HepG2 (cell line): Measurements from ENCODE around the gene NKX1-1. TPM values are rescaled to one million over a fixed set of nuclear protein-coding genes. Genes with fewer than 3 reads are reported as not detected.

Experiments
- ATAC-seq: fragments of 200-7000 bp; cut with Tn5 transposase; 3 replicates; pipeline ENCODE4 v1.9.1; 2020; ENCODE audit warnings: mild to moderate bottlenecking, moderate library complexity
- BruUV-seq: library from RNA; stranded (reverse); fragments of 400-500 nt; replicated peaks from 2 replicates; lab custom pipeline; 2021; lab: Mats Ljungman, UMichigan
- CTCF ChIA-PET: fragments of 300-600 bp; formaldehyde crosslinking; extraction: SDS; loops from one replicate; lab custom pipeline; 2021; ENCODE audit warnings: low total read pairs, inconsistent platforms, low intra/inter-chr PET ratio; lab: Yijun Ruan, JAX
- POLR2A ChIA-PET: fragments of 350-600 bp; sonication (Branson Sonifier 250); formaldehyde crosslinking; loops from one replicate; lab custom pipeline; 2020; ENCODE audit warnings: antibody characterized with exemption, inconsistent platforms; lab: Yijun Ruan, JAX
- DNase-seq: peaks from one replicate; pipeline ENCODE4 v3.0.0-alpha.2; 2015; ENCODE audit warnings: low spot score
- FAIRE-seq: peaks from 3 replicates; lab custom pipeline; 2011; peaks lifted over from hg19 to GRCh38; lab: Jason Lieb, UNC
- H2AFZ ChIP-seq: one replicate; pipeline ENCODE4 v1.6.1; 2011; ENCODE audit warnings: low read length, inconsistent platforms
- H3K27ac ChIP-seq: fragments of 300-600 bp; 3 replicates; pipeline ENCODE4 v1.8.0; 2011; ENCODE audit warnings: mixed run types, mild to moderate bottlenecking, mixed read lengths, low read length, inconsistent platforms; ENCODE audit not compliant: insufficient read depth; ENCODE audit errors: extremely low read length
- H3K27me3 ChIP-seq, 2 experiments: fragments of 200-600 bp in 1 of 2; 2 replicates in 1 of 2; 3 replicates in 1 of 2; pipeline versions ENCODE4 v1.6.0 to v1.8.0; 2011; ENCODE audit warnings: low read length in 2 of 2, mild to moderate bottlenecking in 2 of 2, moderate library complexity in 2 of 2, inconsistent platforms in 1 of 2; ENCODE audit not compliant: insufficient read depth in 2 of 2, control insufficient read depth in 1 of 2
- H3K36me3 ChIP-seq, 2 experiments: fragments of 200-600 bp in 1 of 2; replicated peaks in 1 of 2; 2 replicates in 1 of 2; 3 replicates in 1 of 2; pipeline versions ENCODE4 v1.5.1 to v1.8.0; 2011; ENCODE audit warnings: low read length in 2 of 2, inconsistent platforms in 1 of 2; ENCODE audit not compliant: insufficient read depth in 2 of 2, control insufficient read depth in 1 of 2
- H3K4me1 ChIP-seq: 2 replicates; pipeline ENCODE4 v1.5.1; 2012; ENCODE audit warnings: low read length, inconsistent platforms; ENCODE audit not compliant: insufficient read depth
- H3K4me2 ChIP-seq: 2 replicates; pipeline ENCODE4 v1.6.0; 2011; ENCODE audit warnings: low read depth, low read length, inconsistent platforms
- H3K4me3 ChIP-seq, 3 experiments: fragments of 200-600 bp in 1 of 3; sonication (generic), shearing (Covaris generic) in 1 of 3; replicated peaks in 1 of 3; 2 replicates each; pipeline ENCODE4 v1.5.1; 2011 to 2016; ENCODE audit warnings: low read length in 3 of 3, inconsistent platforms in 2 of 3, low read depth in 2 of 3, mild to moderate bottlenecking in 2 of 3, control low read depth in 1 of 3, mixed read lengths in 1 of 3; ENCODE audit not compliant: insufficient read depth in 1 of 3
- H3K79me2 ChIP-seq: one replicate; pipeline ENCODE4 v1.6.1; 2011; ENCODE audit warnings: low read length, inconsistent platforms; ENCODE audit not compliant: insufficient read depth
- H3K9ac ChIP-seq: 2 replicates; pipeline ENCODE4 v1.6.0; 2011; ENCODE audit warnings: mild to moderate bottlenecking, low read depth, low read length, inconsistent platforms; ENCODE audit not compliant: insufficient read depth
- H3K9me3 ChIP-seq: 2 replicates; pipeline ENCODE4 v1.5.1; 2012; ENCODE audit warnings: mild to moderate bottlenecking, low read length
- H4K20me1 ChIP-seq: 2 replicates; pipeline ENCODE4 v1.6.0; 2011; ENCODE audit warnings: inconsistent platforms, mild to moderate bottlenecking, low read length, moderate library complexity; ENCODE audit not compliant: insufficient read depth
- ADNP ChIP-seq: sonication (generic); formaldehyde crosslinking; IDR thresholded peaks from 2 replicates; pipeline ENCODE4 v1.4.0; 2020; ENCODE audit warnings: missing genetic modification reagents
- DDIT3 ChIP-seq: sonication (generic); formaldehyde crosslinking; IDR thresholded peaks from 2 replicates; pipeline ENCODE4 v1.4.0; 2020; ENCODE audit warnings: mild to moderate bottlenecking, missing genetic modification reagents
- MNT ChIP-seq: fragments of 450-650 bp; IDR thresholded peaks from 2 replicates; pipeline ENCODE4 v1.6.1; 2016
- NFATC3 ChIP-seq: sonication (generic); formaldehyde crosslinking; IDR thresholded peaks from 2 replicates; pipeline ENCODE4 v1.5.1; 2020; ENCODE audit warnings: mild to moderate bottlenecking, missing genetic modification reagents
- POLR2A ChIP-seq, 2 experiments: IDR thresholded peaks; 2 replicates each; pipeline ENCODE4 v1.6.1; 2011; ENCODE audit warnings: low read depth in 2 of 2, low read length in 2 of 2, mild to moderate bottlenecking in 1 of 2, moderate library complexity in 1 of 2; ENCODE audit not compliant: insufficient read depth in 1 of 2
- RFX1 ChIP-seq: fragments of 450-650 bp; IDR thresholded peaks from 2 replicates; pipeline ENCODE4 v1.6.1; 2017
- SNAPC4 ChIP-seq: sonication (generic); formaldehyde crosslinking; IDR thresholded peaks from 2 replicates; pipeline ENCODE4 v1.4.0; 2020; ENCODE audit warnings: mild to moderate bottlenecking, missing genetic modification reagents
- ZBTB34 ChIP-seq: sonication (generic); formaldehyde crosslinking; IDR thresholded peaks from 2 replicates; pipeline ENCODE4 v1.8.0; 2022; ENCODE audit warnings: mild to moderate bottlenecking, missing genetic modification reagents
- ZNF292 ChIP-seq: sonication (generic); formaldehyde crosslinking; IDR thresholded peaks from 2 replicates; pipeline ENCODE4 v1.8.1; 2022; ENCODE audit warnings: mild to moderate bottlenecking, low read depth, missing genetic modification reagents, borderline replicate concordance
- ZNF362 ChIP-seq: sonication (generic); formaldehyde crosslinking; IDR thresholded peaks from 2 replicates; pipeline ENCODE4 v1.4.0; 2020; ENCODE audit warnings: missing genetic modification reagents, mild to moderate bottlenecking, borderline replicate concordance
- ZNF510 ChIP-seq: sonication (generic); formaldehyde crosslinking; IDR thresholded peaks from 2 replicates; pipeline ENCODE4 v1.4.0; 2020; ENCODE audit warnings: low read depth, mild to moderate bottlenecking, missing genetic modification reagents
- ZNF572 ChIP-seq: sonication (generic); formaldehyde crosslinking; IDR thresholded peaks from 2 replicates; pipeline ENCODE4 v1.5.1; 2020; ENCODE audit warnings: mild to moderate bottlenecking, missing genetic modification reagents
- ZNF784 ChIP-seq: sonication (generic); formaldehyde crosslinking; IDR thresholded peaks from 2 replicates; pipeline ENCODE4 v1.5.1; 2020; ENCODE audit warnings: missing genetic modification reagents, mild to moderate bottlenecking, borderline replicate concordance
- WGBS: methylation state at CpG from one replicate; pipeline ENCODE4 v1.1.6; 2017; ENCODE audit warnings: low lambda C conversion rate; 5-methylcytosine and 5-hydroxymethylcytosine counted together
- in situ Hi-C: cut with HindIII; loops from 2 replicates; pipeline ENCODE4 v1.10.0; 2017; ENCODE audit warnings: low pct_unique_long_range_greater_than_20kb; ENCODE audit not compliant: extremely low pct_ligation_motif_present
- intact Hi-C: fragments of 100-400 bp; cut with micrococcal nuclease; formaldehyde crosslinking; loops from one replicate; pipeline ENCODE4 v1.10.0; 2022; ENCODE audit not compliant: unreplicated experiment
- polyA plus RNA-seq, 8 experiments: library from polyadenylated mRNA; depleted of rRNA in 3 of 8; stranded (reverse) in 7 of 8; unstranded in 1 of 8; fragments of >200 nt; fragmentation: Illumina TruSeq in 4 of 8; extraction: Trizol in 4 of 8; gene quantifications; 2 replicates each; pipeline versions ENCODE4 v1.2.1 to v1.2.3, GENCODE V29; 2011 to 2016; ENCODE audit warnings: low read depth in 4 of 8, missing spikeins in 1 of 8, mixed read lengths in 1 of 8; ENCODE audit not compliant: insufficient read depth in 1 of 8
- total RNA-seq, 5 experiments: library from RNA; depleted of rRNA; stranded (reverse); fragments of >200 nt; fragmentation: Illumina TruSeq; extraction: Trizol; gene quantifications; 2 replicates each; pipeline ENCODE4 v1.2.3, GENCODE V29; 2016; ENCODE audit warnings: low read depth in 1 of 5

The NKX1-1 gene
- total and polyA plus RNA-seq, 2 of the 13 experiments (the other 11 are each of a cell fraction or from before 2014, with no cell fraction given), result not detected

- in situ Hi-C loops, result no loop called here
- Histone ChIP-seq H2AFZ (no peak overlapping the region), H3K27ac (no peak overlapping the region), H3K4me1 (no peaks in the 10 kb centered on the region), H3K79me2 (no peaks in the 10 kb centered on the region), H3K9ac (no peak overlapping the region), H3K4me3 (no peak overlapping the region), H3K36me3 (peaks cover 2 to 10% of the 10 kb centered on the region in 2 experiments; a peak in 2 of 5 replicates), H3K4me2 (no peak overlapping the region), H4K20me1 (no peaks in the 10 kb centered on the region), H3K27me3 (no peaks in the 10 kb centered on the region), H3K9me3 (no peaks in the 10 kb centered on the region)
- intact Hi-C loops, result no loop called here
- ChIA-PET CTCF (no interaction called here), POLR2A (no interaction called here)
- DNase-seq (no peak), ATAC-seq (no peak), FAIRE-seq (no peak)
- WGBS, result 98% methylated on average over 13 of the region's 31 CpGs
- BruUV-seq, result no TSS peak
- TF ChIP-seq ZNF784 (CRISPR knock-in tag) (no peak), ZNF510 (CRISPR knock-in tag) (no peak), ZBTB34 (CRISPR knock-in tag) (no peak), ADNP (CRISPR knock-in tag) (no peak), MNT (no peak), RFX1 (no peak), ZNF572 (no peak), SNAPC4 (CRISPR knock-in tag) (no peak), POLR2A (IDR thresholded peaks at IDR 0.05; ENCODE audit: insufficient read depth in 1 of 2, low read depth in 2 of 2, low read length in 2 of 2) (no peak), DDIT3 (CRISPR knock-in tag) (no peak), ZNF362 (no peak), NFATC3 (CRISPR knock-in tag) (no peak), ZNF292 (CRISPR knock-in tag) (no peak)
Observed at GRCh38 chr4:1379801-1380331, 26.4 kb downstream of the NKX1-1 start.
